ENCODE results near the gene CPSF2.

GRCh38 chr14:92074555-92074954 lies 47.2 kb upstream of the CPSF2 start:
- TF ChIP-seq, protein P1, sequence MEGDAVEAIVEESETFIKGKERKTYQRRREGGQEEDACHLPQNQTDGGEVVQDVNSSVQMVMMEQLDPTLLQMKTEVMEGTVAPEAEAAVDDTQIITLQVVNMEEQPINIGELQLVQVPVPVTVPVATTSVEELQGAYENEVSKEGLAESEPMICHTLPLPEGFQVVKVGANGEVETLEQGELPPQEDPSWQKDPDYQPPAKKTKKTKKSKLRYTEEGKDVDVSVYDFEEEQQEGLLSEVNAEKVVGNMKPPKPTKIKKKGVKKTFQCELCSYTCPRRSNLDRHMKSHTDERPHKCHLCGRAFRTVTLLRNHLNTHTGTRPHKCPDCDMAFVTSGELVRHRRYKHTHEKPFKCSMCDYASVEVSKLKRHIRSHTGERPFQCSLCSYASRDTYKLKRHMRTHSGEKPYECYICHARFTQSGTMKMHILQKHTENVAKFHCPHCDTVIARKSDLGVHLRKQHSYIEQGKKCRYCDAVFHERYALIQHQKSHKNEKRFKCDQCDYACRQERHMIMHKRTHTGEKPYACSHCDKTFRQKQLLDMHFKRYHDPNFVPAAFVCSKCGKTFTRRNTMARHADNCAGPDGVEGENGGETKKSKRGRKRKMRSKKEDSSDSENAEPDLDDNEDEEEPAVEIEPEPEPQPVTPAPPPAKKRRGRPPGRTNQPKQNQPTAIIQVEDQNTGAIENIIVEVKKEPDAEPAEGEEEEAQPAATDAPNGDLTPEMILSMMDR (IDR thresholded peaks at IDR 0.05) = no peak
- TF ChIP-seq POLR2A (IDR thresholded peaks at IDR 0.05) = no peak
- TF ChIP-seq POLR2AphosphoS5 (IDR thresholded peaks at IDR 0.05) = no peak
- no peak for TF ChIP-seq EP300 (IDR thresholded peaks at IDR 0.05)

All from stomach (tissue), 4 donors.